Measurements from ENCODE around the gene ABCA6. TPM values are rescaled to one million over a fixed set of nuclear protein-coding genes. Genes with fewer than 3 reads are reported as not detected.
"Not testable (repeated sequence)": the region's sequence is repeated elsewhere in the genome, so short reads cannot be mapped to it uniquely, and the experiment has no call there.

The ABCA6 gene
- total RNA-seq, 2 donors from 2014 or later = 20.8 to 35.9 TPM

DNA sequence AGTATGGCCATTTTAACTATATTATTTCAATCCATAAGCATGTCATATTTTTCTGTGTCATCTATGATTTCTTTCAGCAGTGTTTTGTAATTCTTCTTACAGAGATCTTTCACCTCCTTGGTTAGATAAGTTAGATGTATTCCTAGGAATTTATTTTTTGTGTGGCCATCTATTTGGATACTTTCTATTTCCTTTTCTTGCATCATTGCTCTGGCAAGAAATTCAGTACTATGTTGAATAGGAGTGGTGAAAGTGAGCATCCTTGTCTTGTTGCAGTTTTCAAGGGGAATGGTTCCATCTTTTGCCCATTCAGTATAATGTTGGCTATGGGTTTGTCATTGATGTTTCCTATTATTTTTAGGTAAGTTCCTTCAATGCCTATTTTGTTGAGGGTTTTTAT, 65.9 kb downstream of the ABCA6 start:
- no peak overlapping the region for H3K4me3 ChIP-seq
- DNase-seq (no peak), ATAC-seq (no peak)
- H3K27me3 ChIP-seq = no peaks in the 10 kb centered on the region
- H3K9me3 ChIP-seq = no peaks in the 10 kb centered on the region
- no peak overlapping the region for H3K27ac ChIP-seq
- no peak for TF ChIP-seq POLR2A (IDR thresholded peaks at IDR 0.05)
- TF ChIP-seq, protein P1, sequence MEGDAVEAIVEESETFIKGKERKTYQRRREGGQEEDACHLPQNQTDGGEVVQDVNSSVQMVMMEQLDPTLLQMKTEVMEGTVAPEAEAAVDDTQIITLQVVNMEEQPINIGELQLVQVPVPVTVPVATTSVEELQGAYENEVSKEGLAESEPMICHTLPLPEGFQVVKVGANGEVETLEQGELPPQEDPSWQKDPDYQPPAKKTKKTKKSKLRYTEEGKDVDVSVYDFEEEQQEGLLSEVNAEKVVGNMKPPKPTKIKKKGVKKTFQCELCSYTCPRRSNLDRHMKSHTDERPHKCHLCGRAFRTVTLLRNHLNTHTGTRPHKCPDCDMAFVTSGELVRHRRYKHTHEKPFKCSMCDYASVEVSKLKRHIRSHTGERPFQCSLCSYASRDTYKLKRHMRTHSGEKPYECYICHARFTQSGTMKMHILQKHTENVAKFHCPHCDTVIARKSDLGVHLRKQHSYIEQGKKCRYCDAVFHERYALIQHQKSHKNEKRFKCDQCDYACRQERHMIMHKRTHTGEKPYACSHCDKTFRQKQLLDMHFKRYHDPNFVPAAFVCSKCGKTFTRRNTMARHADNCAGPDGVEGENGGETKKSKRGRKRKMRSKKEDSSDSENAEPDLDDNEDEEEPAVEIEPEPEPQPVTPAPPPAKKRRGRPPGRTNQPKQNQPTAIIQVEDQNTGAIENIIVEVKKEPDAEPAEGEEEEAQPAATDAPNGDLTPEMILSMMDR (IDR thresholded peaks at IDR 0.05) = no peak
- H3K36me3 ChIP-seq (replicated peaks in 1 of 2; ENCODE audit: insufficient read depth in 1 of 2, low read depth in 2 of 2) = no peaks in the 10 kb centered on the region
- intact Hi-C loops (cut with DNase I) = no loop called here
- H3K4me1 ChIP-seq = no peaks in the 10 kb centered on the region

DNA sequence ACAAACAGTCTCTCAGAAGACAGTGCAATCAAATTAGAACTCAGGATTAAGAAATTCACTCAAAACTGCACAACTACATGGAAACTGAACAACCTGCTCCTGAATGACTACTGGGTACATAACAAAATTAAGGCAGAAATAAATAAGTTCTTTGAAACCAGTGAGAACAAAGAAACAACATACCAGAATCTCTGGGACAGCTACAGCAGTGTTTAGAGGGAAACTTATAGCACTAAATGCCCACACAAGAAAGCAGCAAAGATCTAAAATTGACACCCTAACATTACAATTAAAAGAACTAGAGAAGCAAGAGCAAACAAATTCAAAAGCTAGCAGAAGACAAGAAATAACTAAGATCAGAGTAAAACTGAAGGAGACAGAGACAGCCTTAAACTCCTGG, 68.3 kb downstream of the ABCA6 start:
- H3K4me3 ChIP-seq; intact Hi-C loops (cut with DNase I); DNase-seq; H3K36me3 ChIP-seq (replicated peaks in 1 of 2; ENCODE audit: insufficient read depth in 1 of 2, low read depth in 2 of 2); H3K27me3 ChIP-seq; ATAC-seq; H3K27ac ChIP-seq; H3K4me1 ChIP-seq; H3K9me3 ChIP-seq: not testable (repeated sequence)

DNA sequence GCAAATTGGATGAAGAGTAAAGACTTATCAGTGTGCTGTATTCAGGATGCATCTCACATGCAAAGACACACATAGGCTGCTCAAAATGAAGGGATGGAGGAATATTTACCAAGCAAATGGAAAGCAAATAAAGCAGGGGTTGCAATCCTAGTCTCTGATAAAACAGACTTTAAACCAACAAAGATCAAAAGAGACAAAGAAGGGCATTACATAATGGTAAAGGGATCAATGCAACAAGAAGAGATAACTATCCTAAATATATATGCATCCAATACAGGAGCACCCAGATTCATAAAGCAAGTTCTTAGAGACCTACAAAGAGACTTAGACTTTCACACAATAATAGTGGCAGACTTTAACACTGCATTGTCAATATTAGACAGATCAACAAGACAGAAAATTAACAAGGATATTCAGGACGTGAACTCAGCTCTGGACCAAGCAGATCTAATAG, 68.9 kb downstream of the ABCA6 start:
- DNase-seq; H3K27ac ChIP-seq; H3K27me3 ChIP-seq; intact Hi-C loops (cut with DNase I); H3K9me3 ChIP-seq; H3K4me3 ChIP-seq; H3K4me1 ChIP-seq; H3K36me3 ChIP-seq (replicated peaks in 1 of 2; ENCODE audit: insufficient read depth in 1 of 2, low read depth in 2 of 2); ATAC-seq: not testable (repeated sequence)
- WGBS, 2 donors = 40 to 56% methylated on average over 1 of the region's 1 CpG

DNA sequence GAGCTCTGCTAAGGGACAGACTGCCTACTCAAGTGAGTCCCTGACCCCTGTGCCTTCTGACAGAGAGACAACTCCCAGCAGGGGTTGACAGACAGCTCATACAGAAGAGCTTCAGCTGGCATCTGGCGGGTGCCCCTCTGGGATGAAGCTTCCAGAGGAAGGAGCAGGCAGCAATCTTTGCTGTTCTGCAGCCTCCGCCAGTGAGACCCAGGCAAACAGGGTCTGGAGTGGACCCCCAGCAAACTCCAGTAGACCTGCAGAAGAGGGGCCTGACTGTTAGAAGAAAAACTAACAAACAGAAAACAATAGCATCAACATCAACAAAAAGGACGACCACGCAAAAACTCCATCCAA, 70.5 kb downstream of the ABCA6 start:
- H3K4me3 ChIP-seq; H3K27me3 ChIP-seq; ATAC-seq; H3K36me3 ChIP-seq (replicated peaks in 1 of 2; ENCODE audit: insufficient read depth in 1 of 2, low read depth in 2 of 2); H3K27ac ChIP-seq; intact Hi-C loops (cut with DNase I); H3K9me3 ChIP-seq; H3K4me1 ChIP-seq; DNase-seq: not testable (repeated sequence)
- WGBS, 2 donors = 94 to 95% methylated on average over 3 to 4 of the region's 4 CpGs

DNA sequence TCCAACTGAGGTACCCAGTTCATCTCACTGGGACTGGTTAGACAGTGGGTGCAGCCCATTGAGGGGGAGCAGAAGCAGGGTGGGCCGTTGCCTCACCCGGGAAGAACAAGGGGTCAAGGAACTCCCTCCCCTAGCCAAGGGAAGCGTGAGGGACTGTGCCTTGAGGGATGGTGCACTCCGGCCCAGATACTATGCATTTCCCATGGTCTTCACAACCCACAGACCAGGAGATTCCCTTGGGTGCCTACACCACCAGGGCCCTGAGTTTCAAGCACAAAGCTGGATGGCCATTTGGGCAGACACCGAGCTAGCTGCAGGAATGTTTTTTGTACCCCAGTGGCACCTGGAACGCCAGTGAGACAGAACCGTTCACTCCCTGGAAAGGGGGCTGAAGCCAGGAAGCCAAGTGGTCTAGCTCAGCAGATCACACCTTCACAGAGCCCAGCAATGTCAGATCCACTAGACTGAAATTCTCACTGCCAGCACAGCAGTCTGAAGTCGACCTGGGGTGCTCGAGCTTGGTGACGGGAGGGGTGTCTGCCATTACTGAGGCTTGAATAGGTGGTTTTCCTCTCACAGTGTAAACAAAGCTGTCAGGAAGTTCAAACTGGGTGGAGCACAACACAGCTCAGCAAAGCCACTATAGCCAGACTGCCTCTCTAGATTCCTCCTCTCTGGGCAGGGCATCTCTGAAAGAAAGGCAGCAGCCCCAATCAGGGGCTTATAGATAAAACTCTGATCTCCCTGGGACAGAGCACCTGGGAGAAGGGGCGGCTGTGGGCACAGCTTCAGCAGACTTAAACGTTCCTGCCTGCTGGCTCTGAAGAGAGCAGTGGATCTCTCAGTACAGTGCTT, 71.1 kb downstream of the ABCA6 start:
- ATAC-seq; H3K36me3 ChIP-seq (replicated peaks in 1 of 2; ENCODE audit: insufficient read depth in 1 of 2, low read depth in 2 of 2); intact Hi-C loops (cut with DNase I); H3K9me3 ChIP-seq; H3K4me1 ChIP-seq; H3K27ac ChIP-seq; DNase-seq; H3K27me3 ChIP-seq; H3K4me3 ChIP-seq: not testable (repeated sequence)
- 72 to 80% methylated on average over 5 to 11 of the region's 12 CpGs for WGBS, 2 donors

DNA sequence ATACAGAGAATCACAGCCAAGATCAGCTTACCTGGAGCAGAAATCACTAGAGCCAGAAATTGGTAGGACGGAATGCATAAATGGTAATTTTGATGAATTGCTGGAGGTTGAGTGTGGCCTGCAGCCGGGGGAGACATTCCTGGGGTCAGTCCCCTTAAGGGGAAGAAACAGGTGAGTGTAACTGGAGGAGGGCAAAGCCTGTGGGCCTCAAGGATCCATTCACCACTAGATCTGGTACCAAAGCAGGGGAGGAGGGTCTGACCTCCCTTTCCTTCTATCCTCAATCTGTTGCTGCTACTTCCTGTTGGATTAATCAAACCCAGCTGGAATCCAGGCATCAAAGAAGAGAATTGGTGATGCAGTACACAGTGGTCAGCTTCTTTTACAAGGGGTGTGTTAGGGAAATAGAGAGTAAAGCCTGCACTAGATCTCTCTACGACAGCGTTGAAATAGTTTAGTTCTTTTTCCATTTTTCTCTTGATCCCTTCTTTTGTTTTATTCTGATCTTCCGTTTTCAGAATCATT, 72.4 kb downstream of the ABCA6 start:
- no peak for DNase-seq
- no peaks in the 10 kb centered on the region for H3K9me3 ChIP-seq
- 93 to 98% methylated on average over 5 of the region's 5 CpGs for WGBS, 2 donors
- intact Hi-C loops (cut with DNase I) = no loop called here
- H3K27me3 ChIP-seq = no peaks in the 10 kb centered on the region
- no peak overlapping the region for H3K27ac ChIP-seq
- no peaks in the 10 kb centered on the region for H3K36me3 ChIP-seq (replicated peaks in 1 of 2; ENCODE audit: insufficient read depth in 1 of 2, low read depth in 2 of 2)
- TF ChIP-seq POLR2A (IDR thresholded peaks at IDR 0.05) = no peak
- H3K4me3 ChIP-seq = no peak overlapping the region
- H3K4me1 ChIP-seq = no peaks in the 10 kb centered on the region
- no peak for ATAC-seq

DNA sequence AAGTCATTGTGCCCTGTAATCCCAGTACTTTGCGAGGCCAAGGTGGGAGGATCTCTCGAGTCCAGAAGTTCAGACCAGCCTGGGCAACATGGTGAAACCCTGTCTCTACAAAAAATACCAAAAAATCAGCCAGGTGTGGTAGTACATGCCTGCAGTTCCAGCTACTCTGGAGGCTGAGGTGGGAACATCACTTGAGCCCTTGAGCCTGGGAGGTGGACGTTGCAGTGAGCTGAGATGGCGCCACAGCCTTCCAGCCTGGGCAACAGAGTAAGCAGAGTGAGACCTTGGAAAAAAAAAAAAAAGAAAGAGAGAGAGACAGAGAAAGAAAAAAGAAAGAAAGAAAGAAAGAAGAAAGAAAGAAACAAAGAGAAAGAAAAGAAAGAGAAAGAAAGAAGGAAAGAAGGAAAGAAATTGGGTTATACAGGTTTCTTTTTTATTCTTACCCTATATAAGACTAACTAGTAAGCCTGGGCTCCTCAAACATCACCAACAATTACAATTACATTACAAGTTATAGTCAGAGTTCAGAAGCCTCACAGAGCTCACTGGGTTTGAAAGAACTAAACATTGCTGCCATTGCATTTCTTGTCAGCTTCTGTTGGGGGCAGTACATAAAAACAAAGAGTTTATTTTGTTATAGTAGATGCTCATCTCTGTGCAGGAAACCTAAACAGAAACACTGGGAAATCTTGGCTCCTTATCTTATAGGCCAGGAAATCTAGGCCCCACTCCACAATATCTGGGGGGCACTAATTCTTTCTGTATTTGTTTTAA, 74.2 kb downstream of the ABCA6 start:
- no peaks in the 10 kb centered on the region for H3K4me1 ChIP-seq
- H3K36me3 ChIP-seq (replicated peaks in 1 of 2; ENCODE audit: insufficient read depth in 1 of 2, low read depth in 2 of 2) = no peaks in the 10 kb centered on the region
- H3K9me3 ChIP-seq = no peaks in the 10 kb centered on the region
- H3K27ac ChIP-seq = no peak overlapping the region
- H3K4me3 ChIP-seq = no peak overlapping the region
- TF ChIP-seq POLR2A (IDR thresholded peaks at IDR 0.05) = no peak
- TF ChIP-seq, protein P1 (IDR thresholded peaks at IDR 0.05) = peak in 1 of 7 experiments; percentile 21
- DNase-seq = no peak
- WGBS, 2 donors = 95 to 96% methylated on average over 4 of the region's 4 CpGs
- intact Hi-C loops (cut with DNase I) = no loop called here
- no peaks in the 10 kb centered on the region for H3K27me3 ChIP-seq
- ATAC-seq = no peak
